ENCODE measurements around the gene MYO7B. TPM values are rescaled to one million over a fixed set of nuclear protein-coding genes. Genes with fewer than 3 reads are reported as not detected.

MYO7B gene
- total RNA-seq, 5 donors from 2014 or later (not counting 1 experiment from before 2014, with no cell fraction given) = 0.13 to 0.96 (median 0.28) TPM; not detected in 1

- Mint-ChIP-seq H3K4me3 (no peak overlapping the region), H3K27ac (no peak overlapping the region), H3K36me3 (no peaks in the 10 kb centered on the region), H3K27me3 (no peaks in the 10 kb centered on the region), H3K9me3 (no peaks in the 10 kb centered on the region), H3K4me1 (peaks cover 0 to 6% (median 0%) of the 10 kb centered on the region in 3 donors)
- ChIA-PET CTCF (interaction anchor here in 1 of 2 donors (0.6 kb wide), 1 partner anchor 21 kb away, joined by 9 read pairs; no protein-coding TSS in a partner anchor), POLR2A (no interaction called here)
- peaks cover 0 to 15% of the 10 kb centered on the region in 2 experiments for H3K27me3 ChIP-seq (replicated peaks in 1 of 2; ENCODE audit: control insufficient read depth in 2 of 2, extremely low read depth in 1 of 2, insufficient read depth in 2 of 2, low read length in 1 of 2)
- no peak overlapping the region for H3K27ac ChIP-seq (ENCODE audit: low read length)
- 83% methylated on average over 4 of the region's 5 CpGs for WGBS (ENCODE audit: insufficient coverage)
- no peaks in the 10 kb centered on the region for H3K36me3 ChIP-seq (ENCODE audit: control insufficient read depth in 2 of 2, extremely low read depth in 1 of 2, insufficient read depth in 1 of 2, low read length in 1 of 2)
- ATAC-seq (replicated peaks in 1 of 4) (no peak), DNase-seq (no peak)
- H3K9me3 ChIP-seq = no peaks in the 10 kb centered on the region
- H3K4me1 ChIP-seq (ENCODE audit: control insufficient read depth in 1 of 2, extremely low read depth in 1 of 2, insufficient read depth in 2 of 2, low read length in 2 of 2) = no peaks in the 10 kb centered on the region
- no peak overlapping the region for H3K4me3 ChIP-seq (ENCODE audit: control insufficient read depth in 1 of 2, extremely low read depth in 1 of 2, low read length in 1 of 2)
Measured at GRCh38 chr2:127624320-127624755, 88.9 kb downstream of the MYO7B start.

GRCh38 chr2:127624756-127625571 is 89.5 kb downstream of the MYO7B start:
- H3K4me1 ChIP-seq (ENCODE audit: control insufficient read depth in 1 of 2, extremely low read depth in 1 of 2, insufficient read depth in 2 of 2, low read length in 2 of 2) = no peaks in the 10 kb centered on the region
- ATAC-seq (replicated peaks in 1 of 4) = no peak
- H3K4me3 Mint-ChIP-seq = no peak overlapping the region
- 88% methylated on average over 17 of the region's 23 CpGs for WGBS (ENCODE audit: insufficient coverage)
- H3K36me3 ChIP-seq (ENCODE audit: control insufficient read depth in 2 of 2, extremely low read depth in 1 of 2, insufficient read depth in 1 of 2, low read length in 1 of 2) = no peaks in the 10 kb centered on the region
- ChIA-PET POLR2A (no interaction called here), CTCF (interaction anchor here in 1 of 2 donors (0.6 kb wide), 1 partner anchor 32 kb away, joined by 3 read pairs; no protein-coding TSS in a partner anchor)
- H3K9me3 Mint-ChIP-seq = no peaks in the 10 kb centered on the region
- no peak overlapping the region for H3K27ac Mint-ChIP-seq
- no peaks in the 10 kb centered on the region for H3K36me3 Mint-ChIP-seq
- H3K27me3 Mint-ChIP-seq = no peaks in the 10 kb centered on the region
- no peak overlapping the region for H3K4me3 ChIP-seq (ENCODE audit: control insufficient read depth in 1 of 2, extremely low read depth in 1 of 2, low read length in 1 of 2)
- no peak overlapping the region for H3K27ac ChIP-seq (ENCODE audit: low read length)
- H3K4me1 Mint-ChIP-seq = peaks cover 0 to 7% (median under 1%) of the 10 kb centered on the region in 3 donors
- DNase-seq = peak in 1 of 35 experiments; percentile 0
- H3K27me3 ChIP-seq (replicated peaks in 1 of 2; ENCODE audit: control insufficient read depth in 2 of 2, extremely low read depth in 1 of 2, insufficient read depth in 2 of 2, low read length in 1 of 2) = peaks cover 0 to 11% of the 10 kb centered on the region in 2 experiments
- H3K9me3 ChIP-seq = no peaks in the 10 kb centered on the region

- H3K9me3 ChIP-seq = no peaks in the 10 kb centered on the region
- peaks cover 0 to 9% of the 10 kb centered on the region in 2 experiments for H3K27me3 ChIP-seq (replicated peaks in 1 of 2; ENCODE audit: control insufficient read depth in 2 of 2, extremely low read depth in 1 of 2, insufficient read depth in 2 of 2, low read length in 1 of 2)
- 61% methylated on average over 2 of the region's 2 CpGs for WGBS (ENCODE audit: insufficient coverage)
- peaks cover 2 to 3% of the 10 kb centered on the region in 2 experiments for H3K4me1 ChIP-seq (ENCODE audit: control insufficient read depth in 1 of 2, extremely low read depth in 1 of 2, insufficient read depth in 2 of 2, low read length in 2 of 2)
- no peaks in the 10 kb centered on the region for H3K36me3 ChIP-seq (ENCODE audit: control insufficient read depth in 2 of 2, extremely low read depth in 1 of 2, insufficient read depth in 1 of 2, low read length in 1 of 2)
- H3K27ac Mint-ChIP-seq = no peak overlapping the region
- no peaks in the 10 kb centered on the region for H3K9me3 Mint-ChIP-seq
- H3K27ac ChIP-seq (ENCODE audit: low read length) = no peak overlapping the region
- ATAC-seq (replicated peaks in 1 of 4) = no peak
- no peak for DNase-seq
- H3K4me3 Mint-ChIP-seq = no peak overlapping the region
- POLR2A ChIA-PET = no interaction called here
- no peaks in the 10 kb centered on the region for H3K36me3 Mint-ChIP-seq
- CTCF ChIA-PET = interaction anchor here in 1 of 2 donors (0.6 kb wide), 1 partner anchor 31 kb away, joined by 3 read pairs; no protein-coding TSS in a partner anchor
- no peaks in the 10 kb centered on the region for H3K27me3 Mint-ChIP-seq
- H3K4me3 ChIP-seq (ENCODE audit: control insufficient read depth in 1 of 2, extremely low read depth in 1 of 2, low read length in 1 of 2) = no peak overlapping the region
- H3K4me1 Mint-ChIP-seq = peaks cover 0 to 11% (median 4%) of the 10 kb centered on the region in 3 donors
Measured at GRCh38 chr2:127625572-127625951, 90.1 kb downstream of the MYO7B start.

- Mint-ChIP-seq H3K4me1 (peaks cover 0 to 11% (median 6%) of the 10 kb centered on the region in 3 donors), H3K27me3 (no peaks in the 10 kb centered on the region), H3K9me3 (no peaks in the 10 kb centered on the region), H3K36me3 (no peaks in the 10 kb centered on the region), H3K27ac (no peak overlapping the region), H3K4me3 (no peak overlapping the region)
- Histone ChIP-seq H3K4me3 (ENCODE audit: control insufficient read depth in 1 of 2, extremely low read depth in 1 of 2, low read length in 1 of 2) (no peak overlapping the region), H3K36me3 (ENCODE audit: control insufficient read depth in 2 of 2, extremely low read depth in 1 of 2, insufficient read depth in 1 of 2, low read length in 1 of 2) (no peaks in the 10 kb centered on the region), H3K27ac (ENCODE audit: low read length) (no peak overlapping the region), H3K4me1 (ENCODE audit: control insufficient read depth in 1 of 2, extremely low read depth in 1 of 2, insufficient read depth in 2 of 2, low read length in 2 of 2) (peaks cover 3 to 8% of the 10 kb centered on the region in 2 experiments), H3K27me3 (replicated peaks in 1 of 2; ENCODE audit: control insufficient read depth in 2 of 2, extremely low read depth in 1 of 2, insufficient read depth in 2 of 2, low read length in 1 of 2) (peaks cover 0 to 9% of the 10 kb centered on the region in 2 experiments), H3K9me3 (no peaks in the 10 kb centered on the region)
- ATAC-seq (replicated peaks in 1 of 4) (no peak), DNase-seq (no peak)
- ChIA-PET POLR2A (interaction anchor here in 1 of 2 donors (0.6 kb wide), 1 partner anchor 137 kb away, joined by 4 read pairs; no protein-coding TSS in a partner anchor), CTCF (no interaction called here)
- 79% methylated on average over 10 of the region's 12 CpGs for WGBS (ENCODE audit: insufficient coverage)
Measured at GRCh38 chr2:127626175-127626574, 90.7 kb downstream of the MYO7B start.

- ChIA-PET POLR2A (no interaction called here), CTCF (no interaction called here)
- Mint-ChIP-seq H3K36me3 (no peaks in the 10 kb centered on the region), H3K4me3 (no peak overlapping the region), H3K27me3 (no peaks in the 10 kb centered on the region), H3K27ac (no peak overlapping the region), H3K9me3 (no peaks in the 10 kb centered on the region), H3K4me1 (peaks cover 1 to 11% (median 9%) of the 10 kb centered on the region in 3 donors)
- no peak overlapping the region for H3K4me3 ChIP-seq (ENCODE audit: control insufficient read depth in 1 of 2, extremely low read depth in 1 of 2, low read length in 1 of 2)
- no peaks in the 10 kb centered on the region for H3K36me3 ChIP-seq (ENCODE audit: control insufficient read depth in 2 of 2, extremely low read depth in 1 of 2, insufficient read depth in 1 of 2, low read length in 1 of 2)
- WGBS (ENCODE audit: insufficient coverage) = 92% methylated on average over 24 of the region's 28 CpGs
- ATAC-seq (replicated peaks in 1 of 4) (no peak), DNase-seq (no peak)
- no peaks in the 10 kb centered on the region for H3K9me3 ChIP-seq
- H3K4me1 ChIP-seq (ENCODE audit: control insufficient read depth in 1 of 2, extremely low read depth in 1 of 2, insufficient read depth in 2 of 2, low read length in 2 of 2) = peaks cover 3 to 16% of the 10 kb centered on the region in 2 experiments
- H3K27me3 ChIP-seq (replicated peaks in 1 of 2; ENCODE audit: control insufficient read depth in 2 of 2, extremely low read depth in 1 of 2, insufficient read depth in 2 of 2, low read length in 1 of 2) = peaks cover 0 to 11% of the 10 kb centered on the region in 2 experiments
- no peak overlapping the region for H3K27ac ChIP-seq (ENCODE audit: low read length)
Measured at GRCh38 chr2:127626917-127627739, 91.6 kb downstream of the MYO7B start.
